ENCODE results near the gene PPP1R26. TPM values are rescaled to one million over a fixed set of nuclear protein-coding genes. Genes with fewer than 3 reads are reported as not detected.

The PPP1R26 gene
- total RNA-seq, 1 experiment from 2014 or later = 0.22 TPM

DNA sequence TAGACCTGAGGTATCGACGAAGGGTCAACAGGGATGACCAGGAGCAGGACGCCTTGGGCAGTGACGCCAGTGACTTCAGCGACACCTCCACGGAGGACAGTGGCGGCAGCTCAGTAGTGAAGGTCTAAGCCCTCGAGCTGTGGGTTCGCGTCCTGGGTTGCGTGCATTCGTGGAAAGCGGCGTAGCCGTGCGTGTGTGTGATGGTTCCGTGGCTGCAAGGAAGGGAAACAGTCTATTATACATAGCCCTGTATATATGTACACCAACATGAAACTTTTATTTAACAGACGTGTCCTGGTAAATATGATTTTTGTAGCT lies 8.4 kb downstream of the PPP1R26 start:
- no peaks in the 10 kb centered on the region for H3K79me2 ChIP-seq (ENCODE audit: low read length)
- H3K9me3 ChIP-seq (ENCODE audit: low read length) = no peaks in the 10 kb centered on the region
- no peak overlapping the region for H3K4me2 ChIP-seq (ENCODE audit: low read depth, low read length, poor library complexity, severe bottlenecking)
- H3K4me3 ChIP-seq (ENCODE audit: low read length) = no peak overlapping the region
- no peak overlapping the region for H3K9ac ChIP-seq (ENCODE audit: low read length)
- H3K27me3 ChIP-seq (ENCODE audit: low read length) = no peaks in the 10 kb centered on the region
- peaks cover 6% of the 10 kb centered on the region for H3K4me1 ChIP-seq (ENCODE audit: low read length)
- DNase-seq = no peak
- no peak overlapping the region for H3K27ac ChIP-seq (ENCODE audit: low read length)
- no peaks in the 10 kb centered on the region for H3K9me2 ChIP-seq (replicated peaks; ENCODE audit: insufficient read depth, low read length)
- no peaks in the 10 kb centered on the region for H4K20me1 ChIP-seq (ENCODE audit: insufficient read depth, low read depth, low read length)
- no peaks in the 10 kb centered on the region for H3K36me3 ChIP-seq (ENCODE audit: insufficient read depth, low read length)
- H2AFZ ChIP-seq (ENCODE audit: low read length) = no peak overlapping the region

DNA sequence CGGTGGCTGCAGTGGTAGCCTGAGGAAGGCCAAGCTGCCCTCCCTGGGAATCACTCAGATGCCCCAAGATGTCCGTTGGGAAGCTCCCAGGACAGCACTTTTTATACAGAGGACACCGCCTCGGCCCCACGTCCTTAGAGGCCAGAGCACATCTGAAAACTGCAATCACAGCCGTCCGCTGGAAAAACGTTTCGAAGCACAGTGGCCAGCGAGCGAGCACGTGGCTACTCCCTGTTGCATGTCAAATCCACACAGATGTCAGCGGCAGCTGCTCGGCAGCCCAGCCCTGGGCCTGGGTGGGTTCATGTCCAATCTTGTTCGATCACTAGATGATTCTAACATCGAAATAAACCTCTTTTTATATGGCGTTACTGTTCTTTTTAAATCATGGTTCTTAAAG lies 8.9 kb downstream of the PPP1R26 start:
- no peak for DNase-seq
- Histone ChIP-seq H3K4me2 (ENCODE audit: low read depth, low read length, poor library complexity, severe bottlenecking) (no peak overlapping the region), H3K36me3 (ENCODE audit: insufficient read depth, low read length) (no peaks in the 10 kb centered on the region), H3K4me3 (ENCODE audit: low read length) (no peak overlapping the region), H3K9ac (ENCODE audit: low read length) (no peak overlapping the region), H4K20me1 (ENCODE audit: insufficient read depth, low read depth, low read length) (no peaks in the 10 kb centered on the region), H3K9me2 (replicated peaks; ENCODE audit: insufficient read depth, low read length) (no peaks in the 10 kb centered on the region), H3K4me1 (ENCODE audit: low read length) (peaks cover 3% of the 10 kb centered on the region), H3K27me3 (ENCODE audit: low read length) (no peaks in the 10 kb centered on the region), H3K27ac (ENCODE audit: low read length) (no peak overlapping the region), H3K79me2 (ENCODE audit: low read length) (no peaks in the 10 kb centered on the region), H2AFZ (ENCODE audit: low read length) (no peak overlapping the region), H3K9me3 (ENCODE audit: low read length) (no peaks in the 10 kb centered on the region)

DNA sequence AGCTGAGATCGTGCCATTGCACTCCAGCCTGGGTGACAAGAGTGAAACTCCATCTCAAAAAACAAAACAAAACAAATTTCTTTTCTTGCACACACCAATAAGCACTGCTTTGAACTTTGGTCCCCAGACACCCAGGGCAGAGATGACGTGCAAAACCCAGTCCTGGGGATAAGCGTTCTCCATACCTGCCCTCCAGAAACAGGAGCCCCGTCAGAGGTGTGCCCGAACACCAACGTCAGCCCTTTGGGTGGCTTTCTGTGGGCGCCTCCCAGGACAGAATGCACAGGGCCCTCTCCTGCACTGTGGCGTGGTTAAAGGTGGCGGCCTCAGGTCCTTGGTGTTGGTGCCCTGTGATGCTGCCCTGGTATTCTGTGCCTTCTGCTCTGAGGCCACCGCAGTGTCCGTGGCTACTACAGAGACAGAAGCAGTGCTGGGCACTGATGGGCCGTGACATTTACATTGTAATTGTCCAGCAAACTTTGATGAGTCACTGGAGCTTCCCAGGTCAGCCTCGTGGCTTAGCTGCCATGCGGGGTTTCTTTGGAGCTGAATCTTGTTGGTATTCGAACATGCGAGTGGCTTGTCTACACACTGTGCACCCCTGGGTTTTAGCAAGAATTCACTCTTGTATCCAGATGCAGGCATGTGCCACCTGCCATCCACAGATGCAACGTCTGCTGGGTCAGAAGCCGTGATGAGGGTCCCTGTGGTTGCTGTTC lies 9.8 kb downstream of the PPP1R26 start:
- H3K4me1 ChIP-seq (ENCODE audit: low read length) = no peaks in the 10 kb centered on the region
- no peak overlapping the region for H2AFZ ChIP-seq (ENCODE audit: low read length)
- no peak for DNase-seq
- no peaks in the 10 kb centered on the region for H3K9me3 ChIP-seq (ENCODE audit: low read length)
- no peak overlapping the region for H3K27ac ChIP-seq (ENCODE audit: low read length)
- H3K79me2 ChIP-seq (ENCODE audit: low read length) = no peaks in the 10 kb centered on the region
- H3K4me3 ChIP-seq (ENCODE audit: low read length) = no peak overlapping the region
- H3K9me2 ChIP-seq (replicated peaks; ENCODE audit: insufficient read depth, low read length) = no peaks in the 10 kb centered on the region
- no peaks in the 10 kb centered on the region for H4K20me1 ChIP-seq (ENCODE audit: insufficient read depth, low read depth, low read length)
- no peaks in the 10 kb centered on the region for H3K36me3 ChIP-seq (ENCODE audit: insufficient read depth, low read length)
- H3K27me3 ChIP-seq (ENCODE audit: low read length) = no peaks in the 10 kb centered on the region
- no peak overlapping the region for H3K9ac ChIP-seq (ENCODE audit: low read length)
- H3K4me2 ChIP-seq (ENCODE audit: low read depth, low read length, poor library complexity, severe bottlenecking) = no peak overlapping the region

DNA sequence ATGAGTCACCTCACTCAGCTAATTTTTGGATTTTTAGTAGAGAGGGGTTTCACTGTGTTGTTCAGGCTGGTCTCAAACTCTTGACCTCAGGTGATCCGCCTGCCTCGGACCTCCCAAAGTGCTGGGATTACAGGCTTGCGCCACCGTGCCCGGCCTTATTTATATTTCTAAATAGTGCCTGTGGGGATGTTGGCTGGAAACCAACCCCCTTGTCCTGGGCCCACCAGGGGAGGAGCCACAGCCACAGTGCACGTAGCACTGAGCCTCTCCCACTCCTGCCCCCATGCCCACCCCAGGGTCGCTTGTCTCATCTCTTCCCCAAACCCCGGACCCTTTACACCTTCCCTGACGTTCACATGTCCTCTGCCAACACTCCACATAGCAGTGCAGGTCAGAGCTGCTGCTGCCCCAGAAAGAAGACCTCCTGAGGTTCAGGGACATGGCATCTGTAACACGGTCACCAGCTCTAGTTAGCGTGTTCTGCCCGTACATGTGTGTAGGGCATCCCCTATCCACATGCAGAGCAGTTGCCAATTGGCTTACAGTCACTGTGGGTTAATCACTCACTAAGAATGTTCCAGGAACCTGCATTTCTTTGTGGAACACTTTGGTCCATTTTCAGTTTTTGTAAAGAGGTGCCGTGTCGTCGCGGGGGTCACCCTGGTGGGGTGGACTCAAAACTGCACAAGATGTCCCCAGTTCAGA lies 10.7 kb downstream of the PPP1R26 start:
- no peak overlapping the region for H3K4me2 ChIP-seq (ENCODE audit: low read depth, low read length, poor library complexity, severe bottlenecking)
- no peak overlapping the region for H3K4me3 ChIP-seq (ENCODE audit: low read length)
- H3K27ac ChIP-seq (ENCODE audit: low read length) = no peak overlapping the region
- no peak for DNase-seq
- no peak overlapping the region for H2AFZ ChIP-seq (ENCODE audit: low read length)
- no peaks in the 10 kb centered on the region for H4K20me1 ChIP-seq (ENCODE audit: insufficient read depth, low read depth, low read length)
- H3K79me2 ChIP-seq (ENCODE audit: low read length) = no peaks in the 10 kb centered on the region
- H3K36me3 ChIP-seq (ENCODE audit: insufficient read depth, low read length) = no peaks in the 10 kb centered on the region
- H3K9ac ChIP-seq (ENCODE audit: low read length) = no peak overlapping the region
- no peaks in the 10 kb centered on the region for H3K9me3 ChIP-seq (ENCODE audit: low read length)
- H3K9me2 ChIP-seq (replicated peaks; ENCODE audit: insufficient read depth, low read length) = no peaks in the 10 kb centered on the region
- no peaks in the 10 kb centered on the region for H3K27me3 ChIP-seq (ENCODE audit: low read length)
- no peaks in the 10 kb centered on the region for H3K4me1 ChIP-seq (ENCODE audit: low read length)

DNA sequence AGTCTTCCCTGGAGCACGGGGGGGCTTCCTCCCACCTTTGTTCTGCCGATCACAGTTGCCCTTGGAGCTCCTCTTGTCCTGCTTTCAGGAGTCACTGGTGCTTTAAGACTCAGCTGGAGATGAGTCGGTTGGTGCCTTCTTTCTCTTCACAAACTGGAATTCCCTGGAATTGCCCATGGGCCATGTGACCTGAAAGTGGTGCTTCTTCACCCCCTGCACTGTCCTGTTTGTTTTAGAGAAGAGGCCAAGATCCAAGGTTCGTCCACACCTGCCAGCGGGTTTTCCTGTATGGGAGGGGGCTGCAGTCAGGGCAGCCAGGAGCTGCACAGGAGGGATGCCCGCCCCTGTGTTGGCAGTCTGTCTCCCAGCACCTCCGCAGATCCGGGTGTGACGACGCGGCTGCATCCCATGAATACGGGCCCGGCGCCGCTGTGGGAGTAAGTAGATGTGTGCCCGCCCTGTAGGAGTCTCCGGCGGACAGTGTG lies 11.4 kb downstream of the PPP1R26 start:
- no peaks in the 10 kb centered on the region for H3K9me3 ChIP-seq (ENCODE audit: low read length)
- no peak overlapping the region for H3K4me2 ChIP-seq (ENCODE audit: low read depth, low read length, poor library complexity, severe bottlenecking)
- no peaks in the 10 kb centered on the region for H3K79me2 ChIP-seq (ENCODE audit: low read length)
- H3K4me3 ChIP-seq (ENCODE audit: low read length) = no peak overlapping the region
- H2AFZ ChIP-seq (ENCODE audit: low read length) = no peak overlapping the region
- no peak for DNase-seq
- no peaks in the 10 kb centered on the region for H3K4me1 ChIP-seq (ENCODE audit: low read length)
- no peaks in the 10 kb centered on the region for H3K9me2 ChIP-seq (replicated peaks; ENCODE audit: insufficient read depth, low read length)
- H3K27me3 ChIP-seq (ENCODE audit: low read length) = no peaks in the 10 kb centered on the region
- no peak overlapping the region for H3K9ac ChIP-seq (ENCODE audit: low read length)
- H3K36me3 ChIP-seq (ENCODE audit: insufficient read depth, low read length) = no peaks in the 10 kb centered on the region
- no peaks in the 10 kb centered on the region for H4K20me1 ChIP-seq (ENCODE audit: insufficient read depth, low read depth, low read length)
- H3K27ac ChIP-seq (ENCODE audit: low read length) = no peak overlapping the region

DNA sequence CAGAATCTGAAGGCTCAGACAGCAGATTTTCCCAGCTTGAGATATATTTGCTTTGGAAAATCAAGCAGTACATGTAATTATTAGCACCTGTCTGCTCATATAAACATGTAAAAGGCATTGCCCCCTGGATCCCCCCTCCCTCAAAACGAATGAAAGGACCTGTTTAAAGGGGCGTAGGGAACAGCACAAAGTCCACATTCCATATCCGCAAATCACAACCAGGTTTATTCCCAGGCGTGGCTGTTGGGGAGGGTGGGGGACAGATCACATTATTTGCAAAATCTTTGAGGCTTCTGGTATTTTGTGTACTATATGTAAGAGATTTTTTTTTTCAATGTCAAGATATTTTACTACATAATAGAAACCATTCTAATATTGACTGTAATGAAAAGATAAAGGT lies 12.2 kb downstream of the PPP1R26 start:
- no peak for DNase-seq
- H3K4me1 ChIP-seq (ENCODE audit: low read length) = no peaks in the 10 kb centered on the region
- H3K9ac ChIP-seq (ENCODE audit: low read length) = no peak overlapping the region
- H3K9me2 ChIP-seq (replicated peaks; ENCODE audit: insufficient read depth, low read length) = no peaks in the 10 kb centered on the region
- H3K4me3 ChIP-seq (ENCODE audit: low read length) = no peak overlapping the region
- no peak overlapping the region for H3K4me2 ChIP-seq (ENCODE audit: low read depth, low read length, poor library complexity, severe bottlenecking)
- no peaks in the 10 kb centered on the region for H3K79me2 ChIP-seq (ENCODE audit: low read length)
- H3K27me3 ChIP-seq (ENCODE audit: low read length) = no peaks in the 10 kb centered on the region
- no peak overlapping the region for H2AFZ ChIP-seq (ENCODE audit: low read length)
- H3K27ac ChIP-seq (ENCODE audit: low read length) = no peak overlapping the region
- no peaks in the 10 kb centered on the region for H4K20me1 ChIP-seq (ENCODE audit: insufficient read depth, low read depth, low read length)
- no peaks in the 10 kb centered on the region for H3K9me3 ChIP-seq (ENCODE audit: low read length)
- no peaks in the 10 kb centered on the region for H3K36me3 ChIP-seq (ENCODE audit: insufficient read depth, low read length)

DNA sequence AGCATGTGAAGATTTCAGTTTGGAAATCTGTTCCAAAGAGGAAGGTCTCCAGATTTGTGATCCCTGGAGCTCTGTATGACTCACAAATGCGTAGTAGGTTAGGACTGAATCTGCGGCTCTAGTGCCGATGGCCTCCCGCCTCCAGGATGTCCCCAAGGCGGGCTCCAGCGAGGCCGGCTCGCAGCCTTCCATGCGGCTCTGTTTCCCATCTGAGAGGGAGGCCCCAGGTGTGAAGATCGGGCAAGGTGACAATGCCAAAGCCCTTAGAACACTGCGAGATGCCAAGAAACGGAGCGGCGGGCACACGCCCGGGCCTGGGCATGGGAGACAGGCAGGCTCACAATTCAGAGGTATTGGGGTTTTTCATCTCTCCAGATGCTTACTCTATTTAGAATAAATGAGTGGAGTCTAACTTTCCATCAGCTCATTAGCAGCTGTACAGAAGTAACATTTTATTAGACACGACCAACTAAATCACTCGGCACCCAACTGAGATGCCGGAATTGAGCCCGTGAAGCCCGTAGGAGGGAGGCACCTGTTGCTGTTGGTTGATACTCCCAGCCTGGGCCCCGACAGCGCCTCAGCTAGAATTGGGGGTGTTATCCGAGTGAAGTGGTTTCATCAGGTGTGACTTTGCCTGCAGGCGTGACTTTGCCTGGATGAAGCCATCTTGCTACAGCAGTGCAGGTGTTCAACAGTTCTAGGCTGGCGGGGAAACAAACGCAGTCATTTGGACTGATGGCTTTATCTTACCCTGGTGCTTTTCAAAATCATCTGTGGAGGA lies 13.5 kb downstream of the PPP1R26 start:
- no peak for DNase-seq
- H3K9me3 ChIP-seq (ENCODE audit: low read length) = no peaks in the 10 kb centered on the region
- H3K4me2 ChIP-seq (ENCODE audit: low read depth, low read length, poor library complexity, severe bottlenecking) = no peak overlapping the region
- no peak overlapping the region for H2AFZ ChIP-seq (ENCODE audit: low read length)
- no peaks in the 10 kb centered on the region for H3K27me3 ChIP-seq (ENCODE audit: low read length)
- H3K9ac ChIP-seq (ENCODE audit: low read length) = no peak overlapping the region
- H3K79me2 ChIP-seq (ENCODE audit: low read length) = no peaks in the 10 kb centered on the region
- H3K9me2 ChIP-seq (replicated peaks; ENCODE audit: insufficient read depth, low read length) = no peaks in the 10 kb centered on the region
- no peaks in the 10 kb centered on the region for H3K36me3 ChIP-seq (ENCODE audit: insufficient read depth, low read length)
- H3K4me3 ChIP-seq (ENCODE audit: low read length) = no peak overlapping the region
- H3K27ac ChIP-seq (ENCODE audit: low read length) = no peak overlapping the region
- H4K20me1 ChIP-seq (ENCODE audit: insufficient read depth, low read depth, low read length) = no peaks in the 10 kb centered on the region
- no peaks in the 10 kb centered on the region for H3K4me1 ChIP-seq (ENCODE audit: low read length)

DNA sequence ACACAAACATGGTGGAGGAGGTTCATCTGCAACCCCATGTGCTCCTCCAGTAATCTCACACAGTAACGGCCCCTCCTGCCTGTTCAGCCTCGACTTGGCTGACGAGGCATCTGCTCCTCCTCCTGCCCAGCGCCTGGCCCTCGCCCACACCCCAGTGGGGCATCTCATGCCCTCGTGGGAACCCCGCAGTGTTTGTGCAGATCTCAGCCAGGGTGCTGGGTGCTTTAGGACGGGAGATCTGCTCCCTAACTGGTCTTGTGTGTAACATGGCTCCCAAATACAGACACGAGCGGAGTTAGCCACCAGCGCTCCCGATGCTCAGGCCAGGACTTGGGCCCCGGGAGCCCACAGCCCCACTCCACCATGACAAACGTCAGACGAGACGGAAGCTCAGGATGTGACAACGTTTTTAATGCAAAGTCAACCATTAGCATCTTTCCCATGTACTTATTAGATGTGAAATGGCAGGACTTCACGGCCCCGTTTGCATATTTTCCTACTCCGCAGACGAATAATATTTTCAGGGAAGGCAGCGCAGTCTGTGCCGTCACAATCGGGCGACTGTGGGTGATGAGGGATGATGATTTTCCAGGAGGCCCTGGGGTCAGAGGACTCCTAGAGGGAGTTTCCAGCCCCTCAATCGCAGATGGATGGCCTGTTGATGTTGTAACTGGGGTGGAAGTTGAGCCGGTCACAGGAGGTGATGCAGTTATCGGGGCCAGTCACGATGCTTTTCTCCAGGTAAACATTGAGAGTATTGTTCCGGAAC lies 15.4 kb downstream of the PPP1R26 start:
- no peak overlapping the region for H3K9ac ChIP-seq (ENCODE audit: low read length)
- no peak overlapping the region for H3K4me2 ChIP-seq (ENCODE audit: low read depth, low read length, poor library complexity, severe bottlenecking)
- no peaks in the 10 kb centered on the region for H3K9me2 ChIP-seq (replicated peaks; ENCODE audit: insufficient read depth, low read length)
- no peak overlapping the region for H2AFZ ChIP-seq (ENCODE audit: low read length)
- H3K4me3 ChIP-seq (ENCODE audit: low read length) = no peak overlapping the region
- H3K9me3 ChIP-seq (ENCODE audit: low read length) = no peaks in the 10 kb centered on the region
- H3K36me3 ChIP-seq (ENCODE audit: insufficient read depth, low read length) = no peaks in the 10 kb centered on the region
- peaks cover 9% of the 10 kb centered on the region for H3K4me1 ChIP-seq (ENCODE audit: low read length)
- no peaks in the 10 kb centered on the region for H3K27me3 ChIP-seq (ENCODE audit: low read length)
- H3K79me2 ChIP-seq (ENCODE audit: low read length) = no peaks in the 10 kb centered on the region
- H4K20me1 ChIP-seq (ENCODE audit: insufficient read depth, low read depth, low read length) = no peaks in the 10 kb centered on the region
- DNase-seq = no peak
- H3K27ac ChIP-seq (ENCODE audit: low read length) = no peak overlapping the region
